H1 (cell line): Measurements from ENCODE around the gene CELA2A. TPM values are rescaled to one million over a fixed set of nuclear protein-coding genes. Genes with fewer than 3 reads are reported as not detected.

Source experiments
- CTCF ChIA-PET: fragments of 300-600 bp; sonication (Branson Sonifier 250); formaldehyde crosslinking; loops from one replicate; lab custom pipeline; 2021; ENCODE audit not compliant: partially characterized antibody; lab: Charles Lee
- POLR2A ChIA-PET: fragments of 300-600 bp; sonication (Branson Sonifier 250); formaldehyde crosslinking; loops from one replicate; lab custom pipeline; 2021; ENCODE audit warnings: inconsistent platforms; ENCODE audit not compliant: partially characterized antibody; lab: Charles Lee
- DNase-seq, 2 experiments: peaks; one replicate each; pipeline versions ENCODE4 v3.0.0 to v3.0.0-alpha.2; 2010 to 2022; ENCODE audit warnings: low spot score in 2 of 2, low read depth in 1 of 2, mixed read lengths in 1 of 2
- FAIRE-seq: peaks from 2 replicates; lab custom pipeline; 2011; peaks lifted over from hg19 to GRCh38; lab: Jason Lieb, UNC
- H2AFZ ChIP-seq: 2 replicates; pipeline ENCODE4 v1.8.1; 2012; ENCODE audit warnings: low read length, inconsistent platforms
- H2AK5ac ChIP-seq: 2 replicates; pipeline ENCODE4 v1.6.1; 2013; ENCODE audit warnings: low read depth, low read length
- H2BK120ac ChIP-seq: replicated peaks from 2 replicates; pipeline ENCODE3; 2013; ENCODE audit warnings: low read depth, low read length, inconsistent platforms
- H2BK12ac ChIP-seq: 2 replicates; pipeline ENCODE4 v1.6.1; 2013; ENCODE audit warnings: low read depth, low read length
- H2BK15ac ChIP-seq: 2 replicates; pipeline ENCODE4 v1.6.1; 2013; ENCODE audit warnings: low read length
- H2BK20ac ChIP-seq: 2 replicates; pipeline ENCODE4 v1.6.1; 2013; ENCODE audit warnings: low read length
- H2BK5ac ChIP-seq: 2 replicates; pipeline ENCODE4 v1.6.1; 2013; ENCODE audit warnings: low read depth, low read length
- H3K14ac ChIP-seq: 2 replicates; pipeline ENCODE4 v1.6.1; 2013; ENCODE audit warnings: inconsistent platforms; ENCODE audit not compliant: insufficient read length
- H3K18ac ChIP-seq: 2 replicates; pipeline ENCODE4 v1.6.1; 2013; ENCODE audit warnings: low read length; ENCODE audit errors: extremely low read depth
- H3K23ac ChIP-seq: 2 replicates; pipeline ENCODE4 v1.6.1; 2013; ENCODE audit warnings: inconsistent platforms; ENCODE audit not compliant: insufficient read length
- H3K23me2 ChIP-seq: 2 replicates; pipeline ENCODE4 v1.6.1; 2013; ENCODE audit warnings: low read depth, low read length
- H3K27ac ChIP-seq: 2 replicates; pipeline ENCODE4 v1.6.1; 2011; ENCODE audit warnings: low read depth, low read length, inconsistent platforms
- H3K27me3 ChIP-seq, 4 experiments: replicated peaks in 1 of 4; 1 replicate in 1 of 4; 2 replicates in 3 of 4; pipeline versions ENCODE4 v1.6.1 to v1.8.1; 2011 to 2013; ENCODE audit warnings: low read length in 3 of 4, mild to moderate bottlenecking in 3 of 4, inconsistent platforms in 2 of 4, mixed read lengths in 2 of 4, moderate library complexity in 1 of 4; ENCODE audit not compliant: control insufficient read depth in 3 of 4, insufficient read depth in 3 of 4; ENCODE audit errors: extremely low read depth in 1 of 4
- H3K36me3 ChIP-seq, 4 experiments: 2 replicates each; pipeline versions ENCODE4 v1.6.1 to v1.8.1; 2011 to 2013; ENCODE audit warnings: mild to moderate bottlenecking in 4 of 4, low read length in 3 of 4, moderate library complexity in 2 of 4, control low read depth in 1 of 4, inconsistent platforms in 1 of 4; ENCODE audit not compliant: insufficient read depth in 4 of 4, control insufficient read depth in 2 of 4
- H3K4ac ChIP-seq: replicated peaks from 2 replicates; pipeline ENCODE3; 2013; ENCODE audit warnings: low read length, low read depth, mixed read lengths, inconsistent platforms; ENCODE audit not compliant: insufficient read length
- H3K4me1 ChIP-seq, 4 experiments: replicated peaks in 1 of 4; 1 replicate in 1 of 4; 2 replicates in 3 of 4; pipeline versions ENCODE4 v1.6.1 to v1.8.1; 2011 to 2013; ENCODE audit warnings: low read length in 3 of 4, inconsistent platforms in 2 of 4, mixed read lengths in 1 of 4; ENCODE audit not compliant: insufficient read depth in 4 of 4, control insufficient read depth in 3 of 4
- H3K4me2 ChIP-seq, 2 experiments: 2 replicates each; pipeline versions ENCODE4 v1.6.1 to v1.8.1; 2011 to 2013; ENCODE audit warnings: low read depth in 2 of 2, low read length in 2 of 2, control low read depth in 1 of 2, inconsistent platforms in 1 of 2, mild to moderate bottlenecking in 1 of 2; ENCODE audit not compliant: insufficient read depth in 1 of 2
- H3K4me3 ChIP-seq, 4 experiments: fragments of 200-600, 300-600 bp in 1 of 4; sonication (generic), shearing (Covaris generic), sonication (Bioruptor Twin) in 1 of 4; 2 replicates each; pipeline versions ENCODE4 v1.5.1 to v1.8.1; 2011 to 2016; ENCODE audit warnings: low read length in 4 of 4, low read depth in 3 of 4, control low read depth in 2 of 4, inconsistent platforms in 2 of 4, mild to moderate bottlenecking in 2 of 4, mixed read lengths in 1 of 4, moderate library complexity in 1 of 4; ENCODE audit not compliant: insufficient read depth in 2 of 4; ENCODE audit errors: extremely low read depth in 1 of 4
- H3K56ac ChIP-seq: replicated peaks from 2 replicates; pipeline ENCODE3; 2013; ENCODE audit warnings: low read depth, mild to moderate bottlenecking, mixed read lengths, low read length, inconsistent platforms; ENCODE audit not compliant: insufficient read length
- H3K79me1 ChIP-seq: 2 replicates; pipeline ENCODE4 v1.6.1; 2013; ENCODE audit warnings: low read depth, low read length, control low read depth
- H3K79me2 ChIP-seq, 2 experiments: 2 replicates each; pipeline versions ENCODE4 v1.6.1 to v1.8.1; 2012 to 2013; ENCODE audit warnings: low read length in 2 of 2, mild to moderate bottlenecking in 2 of 2, inconsistent platforms in 1 of 2; ENCODE audit not compliant: insufficient read depth in 2 of 2, control insufficient read depth in 1 of 2
- H3K9ac ChIP-seq, 4 experiments: replicated peaks in 1 of 4; 1 replicate in 1 of 4; 2 replicates in 3 of 4; pipeline versions ENCODE4 v1.6.1 to v1.8.1; 2011 to 2013; ENCODE audit warnings: low read depth in 3 of 4, low read length in 3 of 4, control low read depth in 2 of 4, mild to moderate bottlenecking in 2 of 4, moderate library complexity in 2 of 4, inconsistent platforms in 1 of 4; ENCODE audit errors: extremely low read depth in 1 of 4
- H3K9me3 ChIP-seq, 2 experiments: 2 replicates each; pipeline versions ENCODE4 v1.6.1 to v1.8.1; 2012 to 2013; ENCODE audit warnings: mild to moderate bottlenecking in 2 of 2, moderate library complexity in 2 of 2, control low read depth in 1 of 2, inconsistent platforms in 1 of 2, low read depth in 1 of 2, low read length in 1 of 2, mixed read lengths in 1 of 2; ENCODE audit not compliant: insufficient read depth in 2 of 2
- H4K20me1 ChIP-seq, 2 experiments: replicated peaks in 1 of 2; 2 replicates each; pipeline versions ENCODE3 to v1.8.1; 2011 to 2013; ENCODE audit warnings: inconsistent platforms in 2 of 2, low read length in 2 of 2, mild to moderate bottlenecking in 1 of 2; ENCODE audit not compliant: insufficient read depth in 2 of 2, control insufficient read depth in 1 of 2
- H4K5ac ChIP-seq: 2 replicates; pipeline ENCODE4 v1.6.1; 2013; ENCODE audit warnings: low read length, low read depth, mixed read lengths, inconsistent platforms; ENCODE audit not compliant: insufficient read length
- H4K8ac ChIP-seq: 2 replicates; pipeline ENCODE4 v1.8.0; 2013; ENCODE audit warnings: mild to moderate bottlenecking, moderate library complexity, low read length, inconsistent platforms; ENCODE audit not compliant: insufficient read depth; ENCODE audit errors: extremely low read depth
- H4K91ac ChIP-seq: replicated peaks from 2 replicates; pipeline ENCODE3; 2013; ENCODE audit warnings: low read length, mixed read lengths, inconsistent platforms; ENCODE audit not compliant: insufficient read length
- whole genome bisulfite sequencing, 2 experiments: shearing (Covaris generic) in 1 of 2; methylation state at CpG; one replicate each; pipeline versions ENCODE4 v1.1.6 to v1.1.7; 2013 to 2015; ENCODE audit warnings: low lambda C conversion rate in 2 of 2, mixed read lengths in 2 of 2, inconsistent platforms in 1 of 2, low coverage in 1 of 2, missing lambda C conversion rate in 1 of 2; ENCODE audit not compliant: insufficient replicate concordance in 2 of 2, insufficient coverage in 1 of 2, insufficient read length in 1 of 2; ENCODE audit errors: extremely low coverage in 1 of 2, missing lambda C conversion rate in 1 of 2; 5-methylcytosine and 5-hydroxymethylcytosine counted together
- polyA plus RNA-seq, 7 experiments: library from polyadenylated mRNA; depleted of rRNA in 3 of 7; stranded (reverse) in 5 of 7; unstranded in 2 of 7; fragments of >200 nt in 5 of 7; fragments of 200-250 nt in 2 of 7; gene quantifications; 1 replicate in 5 of 7; 2 replicates in 1 of 7; 4 replicates in 1 of 7; pipeline versions ENCODE4 v1.2.1 to v1.2.3, GENCODE V29; 2011 to 2013; ENCODE audit warnings: missing spikeins in 2 of 7, mixed read lengths in 2 of 7
- total RNA-seq: library from RNA; stranded (reverse); fragmentation: NEBNext Ultra II Directional; extraction: Animal tissue kit (Norgen Biotek cat#: 25700); gene quantifications from 2 replicates; pipeline ENCODE4 v1.2.1, GENCODE V29; 2021
- TF ChIP-seq, protein P1 (sequence below): IDR thresholded peaks from 2 replicates; pipeline ENCODE4 v1.6.1; 2011; ENCODE audit warnings: low read length, improper control_type of control experiment

Gene CELA2A
- total and polyA plus RNA-seq, 2 of the 8 experiments (the other 6 are each of a cell fraction or from before 2014, with no cell fraction given) = not detected

DNA sequence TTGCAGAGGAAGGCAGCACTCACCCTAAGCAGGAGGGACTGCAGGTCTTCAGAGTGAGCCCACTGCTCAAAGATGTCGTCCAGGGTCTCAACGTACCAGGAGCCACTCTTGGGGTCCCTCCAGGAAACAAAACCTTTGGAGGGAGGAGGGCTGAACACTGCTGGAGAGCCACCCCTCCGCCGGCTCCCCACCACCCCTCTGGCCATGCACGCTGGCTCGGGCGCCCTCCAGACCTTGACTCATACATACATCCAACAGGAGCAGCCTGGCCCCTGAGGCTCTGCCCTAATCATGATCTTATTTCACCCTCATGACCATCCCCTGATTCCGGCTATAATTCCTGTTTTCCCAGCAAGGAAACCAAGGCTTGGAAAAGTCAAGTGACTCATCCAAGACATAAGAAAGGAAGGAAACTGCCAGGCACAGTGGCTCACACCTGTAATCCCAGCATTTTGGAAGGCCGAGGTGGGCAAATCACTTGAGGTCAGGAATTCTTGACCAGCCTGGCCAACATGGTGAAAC is 37.4 kb downstream of the CELA2A start:
- Histone ChIP-seq H3K9me3 (no peaks in the 10 kb centered on the region), H3K9ac (no peak overlapping the region), H3K4me2 (no peak overlapping the region), H3K27ac (no peak overlapping the region), H3K56ac (no peak overlapping the region), H3K79me1 (no peaks in the 10 kb centered on the region), H3K23me2 (no peaks in the 10 kb centered on the region), H3K18ac (no peak overlapping the region), H3K36me3 (peaks cover 0 to 4% (median 2%) of the 10 kb centered on the region in 4 experiments; a peak in 3 of 8 replicates), H2AFZ (no peak overlapping the region), H2BK5ac (no peak overlapping the region), H2BK20ac (no peak overlapping the region), H2BK15ac (no peak overlapping the region), H3K79me2 (no peaks in the 10 kb centered on the region), H4K5ac (no peak overlapping the region), H3K4me3 (no peak overlapping the region), H3K23ac (no peak overlapping the region), H2BK12ac (no peak overlapping the region), H3K4me1 (peaks cover 0 to 4% (median 0%) of the 10 kb centered on the region in 4 experiments; a peak in 2 of 7 replicates), H2BK120ac (no peak overlapping the region), H4K8ac (no peak overlapping the region; the same call in 1 of the 2 replicates), H2AK5ac (no peak overlapping the region), H3K27me3 (no peaks in the 10 kb centered on the region), H3K4ac (no peak overlapping the region), H4K20me1 (no peaks in the 10 kb centered on the region), H4K91ac (no peak overlapping the region), H3K14ac (no peak overlapping the region)
- 91% methylated on average over 9 of the region's 9 CpGs; no CpG with 5 or more reads in 1 of the 2 experiments for WGBS, 2 experiments
- FAIRE-seq (no peak), DNase-seq (no peak)
- ChIA-PET POLR2A (no interaction called here), CTCF (no interaction called here)
- TF ChIP-seq, protein P1, sequence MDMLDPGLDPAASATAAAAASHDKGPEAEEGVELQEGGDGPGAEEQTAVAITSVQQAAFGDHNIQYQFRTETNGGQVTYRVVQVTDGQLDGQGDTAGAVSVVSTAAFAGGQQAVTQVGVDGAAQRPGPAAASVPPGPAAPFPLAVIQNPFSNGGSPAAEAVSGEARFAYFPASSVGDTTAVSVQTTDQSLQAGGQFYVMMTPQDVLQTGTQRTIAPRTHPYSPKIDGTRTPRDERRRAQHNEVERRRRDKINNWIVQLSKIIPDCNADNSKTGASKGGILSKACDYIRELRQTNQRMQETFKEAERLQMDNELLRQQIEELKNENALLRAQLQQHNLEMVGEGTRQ = no peak
